Posterior vena cava (tissue), 2 donors: ENCODE measurements around the gene EHF. TPM values are rescaled to one million over a fixed set of nuclear protein-coding genes. Genes with fewer than 3 reads are reported as not detected.

Source experiments
- DNase-seq: peaks from one replicate; pipeline ENCODE4 v3.0.0-alpha.2; 2020; ENCODE audit warnings: low spot score
- intact Hi-C, 2 donors: fragments of 100-400 bp; cut with DNase I; formaldehyde crosslinking; loops; one replicate each; pipeline versions ENCODE4 v1.14.1 to v1.14.2; 2022 to 2023
- total RNA-seq, 2 donors: library from RNA; stranded (reverse); fragmentation: NEBNext Ultra II Directional; extraction: Animal tissue kit (Norgen Biotek cat#: 25700); gene quantifications; one replicate each; pipeline ENCODE4 v1.2.1, GENCODE V29; 2021
- donor health status: DM: yes; HTN: yes; CAD: no.
- donor health status: DM: yes; HTN: yes; CAD: no.

Gene EHF
- total RNA-seq, 2 donors from 2014 or later, result not detected

GRCh38 chr11:34600339-34601084 lies 20.4 kb upstream of the EHF start:
- intact Hi-C loops, result no loop called here
- no peak for DNase-seq

GRCh38 chr11:34601085-34601444 lies 19.8 kb upstream of the EHF start:
- intact Hi-C loops, result no loop called here
- no peak for DNase-seq

DNA sequence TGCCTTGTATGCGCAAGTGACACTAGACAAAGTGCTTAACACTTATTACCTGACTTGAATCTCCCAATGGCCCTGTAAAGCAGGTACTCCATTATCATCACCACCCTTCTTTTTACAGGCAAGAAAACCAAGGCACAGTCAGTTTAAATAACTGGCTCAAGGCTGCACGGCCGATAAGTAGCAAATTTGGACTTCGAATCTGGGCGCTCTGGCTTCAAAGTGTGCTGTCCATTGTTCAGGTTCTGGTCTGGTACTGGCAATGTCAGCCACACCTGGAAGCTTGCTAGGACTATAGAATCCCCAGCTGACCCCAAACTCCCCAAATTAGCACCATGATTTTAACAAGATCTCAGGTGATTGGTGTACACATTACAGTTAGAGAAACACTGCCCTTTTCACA lies 19.3 kb upstream of the EHF start:
- intact Hi-C loops, result no loop called here
- DNase-seq, result no peak

- no peak for DNase-seq
- intact Hi-C loops, result no loop called here
These were observed 18.6 kb upstream of the EHF start for GRCh38 chr11:34602245-34602644.

DNA sequence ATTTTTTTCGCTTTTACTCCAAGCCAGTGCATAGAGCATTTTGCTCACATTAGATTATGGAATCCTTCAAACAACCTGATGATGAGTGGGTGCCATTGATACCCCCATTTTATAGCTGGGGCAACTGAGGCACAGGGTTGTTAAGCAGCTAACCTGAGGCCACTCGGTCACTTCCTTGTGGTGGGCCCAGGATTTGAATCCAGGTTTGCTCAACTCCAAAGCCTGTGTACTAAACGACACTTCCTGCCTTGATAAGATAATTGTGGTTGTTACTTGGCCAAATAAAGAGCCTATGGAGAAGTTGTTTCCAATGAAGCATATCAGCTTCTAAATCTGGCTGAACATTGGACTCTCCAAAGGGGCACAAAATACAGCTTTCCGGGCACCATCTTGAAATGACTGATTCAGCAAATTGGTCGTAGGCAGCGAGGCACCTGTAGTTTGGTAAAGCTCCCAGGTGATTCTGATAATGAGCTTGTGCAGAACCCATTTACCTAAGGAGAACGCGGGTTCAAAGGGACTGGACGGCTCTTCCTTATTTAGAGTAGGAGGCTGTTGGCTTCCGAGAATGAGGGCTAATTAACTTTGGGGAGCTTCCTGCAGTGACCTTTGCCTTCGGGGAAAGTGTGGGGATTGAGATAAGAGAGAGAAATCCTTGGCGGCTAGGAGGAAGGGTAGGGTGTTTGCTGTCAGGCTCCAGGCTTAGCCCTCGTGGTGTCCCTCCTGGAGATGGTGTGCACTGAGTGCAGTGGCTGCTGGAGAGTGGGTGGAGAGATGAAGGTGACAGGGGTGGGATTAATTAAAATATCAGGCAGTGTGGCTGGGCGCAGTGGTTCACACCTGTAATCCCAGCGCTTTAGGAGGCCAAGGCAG lies 17.5 kb upstream of the EHF start:
- no peak for DNase-seq
- intact Hi-C loops, result no loop called here

- no peak for DNase-seq
- intact Hi-C loops, result no loop called here
These were observed 16.7 kb upstream of the EHF start for GRCh38 chr11:34604145-34604544.

DNA sequence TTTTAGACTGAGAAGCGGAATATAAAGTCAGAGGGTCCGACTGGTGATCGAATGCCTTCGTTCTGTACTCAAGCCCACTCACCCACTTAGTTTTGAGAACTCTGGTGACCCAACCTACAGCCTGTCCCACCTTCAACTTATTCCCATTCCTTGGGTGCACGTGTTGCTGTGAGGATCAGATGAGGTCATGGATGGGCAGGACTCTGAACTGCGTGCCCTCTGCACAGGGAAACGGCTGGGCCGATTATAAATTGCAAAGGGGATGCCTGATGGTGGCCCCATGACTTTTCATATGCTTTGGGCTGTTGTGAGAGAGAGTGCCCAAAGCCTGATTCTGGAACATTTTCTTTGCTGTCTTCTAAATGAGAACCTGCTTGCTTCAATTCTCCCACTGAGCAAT lies 16.0 kb upstream of the EHF start:
- intact Hi-C loops, result no loop called here
- DNase-seq, result no peak

DNA sequence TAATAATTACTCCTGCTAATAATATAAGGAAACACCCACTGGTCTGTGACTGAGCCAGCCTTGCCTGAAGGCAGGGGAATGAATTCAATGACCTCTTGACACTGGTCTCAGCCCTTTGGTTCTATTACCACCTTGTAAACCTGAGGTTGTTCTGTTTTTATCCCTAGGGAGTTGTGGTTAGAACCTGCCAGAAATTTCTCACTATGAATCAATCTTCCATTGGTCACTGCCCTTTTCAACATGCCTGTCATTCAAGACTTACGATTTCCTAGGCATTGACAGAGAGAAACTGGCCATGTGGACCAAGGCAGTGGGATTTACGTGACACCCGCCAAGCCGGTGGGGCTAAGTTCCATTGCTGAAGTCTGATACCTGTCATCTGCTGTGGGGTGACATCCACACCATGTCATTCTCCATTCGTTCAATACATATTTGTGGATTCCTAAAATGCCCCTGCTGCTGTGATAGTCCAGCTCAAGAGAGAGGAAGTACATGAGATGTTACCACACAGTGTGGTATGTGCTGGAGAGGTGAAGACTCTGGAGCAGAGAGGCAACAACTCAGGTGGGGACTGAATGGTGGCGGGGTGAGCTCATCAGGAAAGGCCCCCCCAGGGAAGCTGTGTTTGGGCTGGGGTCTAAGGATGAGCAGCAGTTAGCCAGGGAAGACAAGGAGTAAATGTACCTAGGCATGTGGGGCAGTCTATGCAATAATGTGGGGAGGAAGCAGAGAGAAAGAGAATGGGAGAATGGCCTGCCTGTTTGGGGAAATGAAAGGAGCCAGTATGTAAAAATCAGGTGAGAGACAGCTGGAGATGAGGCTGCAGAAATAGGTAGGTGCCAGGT lies 15.2 kb upstream of the EHF start:
- DNase-seq, result no peak
- intact Hi-C loops, result no loop called here

DNA sequence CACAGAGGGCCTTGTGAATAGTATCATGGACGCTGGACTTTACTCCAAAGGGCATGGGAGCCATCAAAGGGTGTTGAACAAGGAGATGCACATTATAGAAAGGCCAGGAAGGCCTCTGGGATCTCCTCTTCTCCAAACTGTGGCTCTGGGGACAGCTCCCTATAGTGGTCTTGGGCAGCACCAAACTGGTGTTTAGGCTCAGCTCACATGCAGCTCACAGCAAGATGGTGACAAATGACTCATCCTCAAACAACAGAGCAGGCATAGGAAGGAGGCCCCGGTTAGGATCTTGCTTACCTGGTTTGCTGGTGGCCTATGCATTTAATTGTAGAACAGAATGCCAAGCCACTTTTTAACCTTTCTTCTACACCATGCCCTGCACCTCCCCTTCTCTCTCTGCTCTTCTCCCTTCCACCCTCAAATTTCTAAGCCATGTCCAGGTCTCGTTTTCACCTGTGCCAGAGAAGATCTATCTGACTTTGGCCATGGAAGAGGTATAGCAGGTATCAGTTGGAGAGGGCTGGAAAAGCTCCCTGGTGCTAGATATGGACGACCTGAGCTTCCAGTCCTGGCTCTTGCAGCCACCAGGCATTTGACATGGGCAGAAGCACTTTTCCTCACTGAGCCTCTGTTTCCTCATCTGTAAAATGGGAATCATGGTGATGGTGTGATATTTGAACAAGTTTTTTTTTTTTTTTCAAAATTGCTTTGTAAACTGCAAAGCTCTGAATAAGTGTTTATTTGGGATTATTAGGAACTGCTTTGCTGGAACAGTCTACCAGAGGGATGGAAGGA lies 14.4 kb upstream of the EHF start:
- intact Hi-C loops, result no loop called here
- no peak for DNase-seq

DNA sequence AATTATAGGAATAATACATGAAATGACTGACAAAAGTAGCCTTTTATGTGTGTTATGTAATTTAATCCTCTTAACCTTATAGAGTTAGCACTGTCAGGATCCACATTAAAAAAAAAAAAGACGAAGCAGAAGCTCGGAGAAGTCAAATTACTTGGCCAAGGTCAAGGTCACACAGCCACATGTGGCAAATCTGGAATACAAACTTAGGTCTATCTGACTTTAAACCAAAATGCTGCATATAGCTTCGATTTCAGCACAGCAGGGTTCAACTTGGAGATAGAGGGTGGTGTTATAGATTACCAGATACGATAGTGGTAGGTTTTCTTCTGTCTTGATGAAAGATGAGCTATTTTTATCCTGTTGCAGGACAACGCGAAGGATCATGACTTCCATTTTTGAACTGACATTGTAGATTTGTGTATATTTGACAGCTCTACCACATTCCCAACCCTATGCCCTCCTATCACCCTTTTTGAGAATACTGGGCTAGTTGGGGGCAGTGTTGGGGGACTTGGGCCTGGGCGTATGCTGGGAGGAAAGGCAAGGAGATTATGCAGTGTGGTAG lies 11.6 kb upstream of the EHF start:
- intact Hi-C loops, result no loop called here
- no peak for DNase-seq

DNA sequence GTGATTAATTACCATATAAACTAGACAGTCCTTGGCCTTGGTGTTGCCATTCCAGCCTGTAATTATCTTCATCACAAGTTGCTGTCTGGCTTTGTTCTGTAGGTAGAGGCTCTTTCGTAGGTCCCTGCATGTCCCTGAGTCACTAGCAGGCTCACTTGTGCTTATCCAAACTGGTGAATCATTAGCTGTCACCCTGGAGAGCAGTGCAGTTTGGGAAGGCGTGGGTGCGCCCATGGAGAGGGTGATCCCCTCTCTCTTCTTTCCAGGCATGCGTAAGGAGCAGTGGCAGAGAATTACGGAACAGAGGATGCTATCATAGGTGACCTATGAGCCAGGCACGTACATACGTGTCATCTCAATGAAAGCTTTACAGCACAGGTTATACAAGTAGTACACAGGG lies 11.0 kb upstream of the EHF start:
- intact Hi-C loops, result no loop called here
- no peak for DNase-seq

GRCh38 chr11:34610324-34611041 lies 10.4 kb upstream of the EHF start:
- no peak for DNase-seq
- intact Hi-C loops, result no loop called here

DNA sequence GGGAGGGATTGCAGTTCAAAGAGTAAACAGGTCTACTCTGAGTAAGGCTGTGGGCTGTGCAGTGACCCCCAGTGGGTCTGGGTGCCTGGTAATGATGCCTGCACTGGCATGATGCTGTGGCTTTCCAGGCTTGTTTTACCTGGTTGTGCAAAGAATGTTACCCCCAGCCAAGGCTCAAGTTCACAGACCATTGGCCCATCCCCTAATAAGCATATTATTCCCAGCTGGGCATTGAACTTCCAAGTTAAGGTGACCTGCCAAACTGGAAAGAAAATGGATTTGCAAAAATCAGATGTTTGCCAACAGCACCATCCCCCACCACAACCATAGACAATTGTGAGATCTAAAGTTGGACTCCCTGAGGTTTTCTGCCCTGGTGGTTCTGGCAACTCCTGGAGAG lies 7.9 kb upstream of the EHF start:
- no peak for DNase-seq
- intact Hi-C loops, result no loop called here

DNA sequence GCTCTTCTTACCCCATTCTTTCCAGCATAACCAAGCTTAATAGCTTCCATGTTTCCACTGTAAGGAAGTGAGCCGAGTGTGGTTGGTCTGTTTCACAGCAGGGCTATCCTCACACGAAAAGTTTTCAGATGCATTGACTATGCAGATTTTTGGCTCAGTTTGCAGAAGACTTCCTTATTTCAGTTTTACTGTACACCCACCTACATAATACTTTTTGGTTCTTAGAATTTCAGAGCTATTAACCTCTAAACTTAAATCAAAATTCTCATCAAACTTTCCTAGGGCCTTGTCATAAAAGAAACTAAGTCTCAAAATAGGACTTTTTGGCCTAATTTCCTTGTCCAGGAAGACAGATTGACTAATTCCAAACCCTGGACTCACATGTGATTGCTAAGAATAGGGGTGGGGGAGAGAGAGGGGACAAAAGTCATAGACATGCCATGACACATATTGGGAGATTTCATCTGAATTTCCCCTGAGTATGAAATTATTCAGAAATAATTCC lies 7.3 kb upstream of the EHF start:
- DNase-seq, result no peak
- intact Hi-C loops, result no loop called here

DNA sequence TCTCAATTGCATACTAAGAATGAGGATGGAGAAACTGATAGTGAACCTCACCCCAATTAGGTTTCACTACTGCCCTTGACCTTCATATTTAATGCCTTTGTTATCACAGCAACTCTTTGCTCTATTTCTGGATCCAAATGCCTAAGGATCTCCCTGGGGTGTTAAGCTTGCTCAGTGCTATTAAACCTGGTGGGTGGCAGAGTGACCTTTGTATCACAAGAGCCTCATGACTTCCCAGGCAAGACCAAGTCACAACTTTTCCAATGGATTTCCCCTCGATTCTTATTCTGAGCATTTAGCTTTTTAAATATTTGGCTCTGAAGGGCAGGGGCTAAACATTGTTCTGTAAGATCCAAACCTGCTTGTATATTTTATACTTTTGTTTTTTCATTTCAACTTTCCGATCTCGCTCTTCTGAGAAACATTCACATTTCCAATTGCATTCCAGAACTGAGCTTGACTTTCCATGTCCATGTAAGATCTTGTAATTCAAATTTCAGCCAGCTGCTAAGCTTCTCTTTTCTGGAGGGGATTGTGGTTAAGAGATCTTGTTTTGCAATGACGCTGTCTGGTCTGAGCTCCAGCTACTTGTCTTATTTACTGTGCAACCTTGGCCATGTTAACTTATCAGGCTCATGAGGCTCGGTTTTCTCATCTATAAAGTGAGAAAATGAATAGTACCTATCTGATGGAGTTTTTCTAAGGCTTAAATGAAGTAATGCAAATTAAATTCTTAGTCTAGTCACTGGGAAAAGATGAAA lies 6.4 kb upstream of the EHF start:
- no peak for DNase-seq
- intact Hi-C loops, result no loop called here

DNA sequence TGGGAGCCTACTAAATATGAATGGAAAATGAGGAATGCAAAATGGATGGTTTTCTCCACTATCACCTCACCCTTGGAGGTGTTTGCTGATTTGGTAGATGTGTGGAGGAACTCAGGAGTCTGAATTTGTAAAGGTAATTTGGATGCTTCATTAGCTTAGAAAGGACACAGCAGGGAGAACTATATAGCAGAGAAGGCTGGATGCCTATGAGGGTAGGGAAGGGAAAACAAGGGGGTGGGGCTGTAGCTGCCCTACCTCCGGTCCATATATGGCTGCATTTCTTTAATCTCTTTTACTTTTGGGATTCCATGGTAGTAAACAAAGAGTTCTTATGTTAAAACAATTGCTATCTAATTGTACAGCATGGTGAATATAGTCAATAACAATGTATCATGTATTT lies 4.8 kb upstream of the EHF start:
- DNase-seq, result no peak
- intact Hi-C loops, result no loop called here

DNA sequence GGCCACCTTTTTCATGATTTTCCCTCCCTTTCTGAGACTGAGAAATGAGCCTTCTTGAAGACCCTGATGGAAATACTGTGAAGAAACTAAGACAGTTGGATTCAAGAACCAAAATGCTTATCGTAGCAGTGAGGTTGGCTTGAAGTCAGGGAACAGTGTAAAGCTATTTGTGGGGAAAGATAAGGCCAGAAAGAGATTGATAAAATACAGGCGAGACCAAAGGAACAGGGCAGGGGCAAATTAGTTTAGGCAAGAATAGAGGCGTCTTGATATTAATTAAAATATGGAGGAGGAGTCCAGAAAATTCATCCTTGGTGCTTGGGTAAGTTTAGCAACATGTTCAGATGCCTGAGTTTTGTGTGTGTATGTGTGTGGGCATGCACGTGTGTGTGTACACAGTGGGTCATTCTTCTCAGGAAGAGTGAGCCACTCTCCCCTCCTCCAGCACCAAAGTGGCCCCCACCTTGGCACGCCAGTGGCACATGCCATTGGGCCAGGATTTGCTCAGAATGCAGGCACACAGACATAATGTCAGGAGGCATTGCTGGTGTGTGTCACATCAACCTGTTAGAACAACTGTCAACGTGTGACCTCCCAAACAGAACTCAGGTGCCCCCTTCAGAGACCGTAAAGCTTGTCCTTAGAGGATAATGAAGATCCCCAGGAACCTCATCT lies 3.9 kb upstream of the EHF start:
- intact Hi-C loops, result no loop called here

More for the DNA sequence above, 3.9 kb upstream of the EHF start:
- DNase-seq, result no peak
